M059J (cell line): ENCODE data around the gene MIPEP. TPM values are rescaled to one million over a fixed set of nuclear protein-coding genes. Genes with fewer than 3 reads are reported as not detected.
"Not testable (repeated sequence)": the region's sequence is repeated elsewhere in the genome, so short reads cannot be mapped to it uniquely, and the experiment has no call there.

Source experiments
- DNase-seq: peaks from one replicate; pipeline ENCODE4 v3.0.0-alpha.2; 2012; ENCODE audit warnings: low read depth
- total RNA-seq: library from RNA; depleted of rRNA; stranded (reverse); fragments of >200 nt; shearing (Covaris generic); gene quantifications from 2 replicates; pipeline ENCODE4 v1.2.3, GENCODE V29; 2014

Gene MIPEP
- total RNA-seq, 1 experiment from 2014 or later: 11.5 TPM

DNA sequence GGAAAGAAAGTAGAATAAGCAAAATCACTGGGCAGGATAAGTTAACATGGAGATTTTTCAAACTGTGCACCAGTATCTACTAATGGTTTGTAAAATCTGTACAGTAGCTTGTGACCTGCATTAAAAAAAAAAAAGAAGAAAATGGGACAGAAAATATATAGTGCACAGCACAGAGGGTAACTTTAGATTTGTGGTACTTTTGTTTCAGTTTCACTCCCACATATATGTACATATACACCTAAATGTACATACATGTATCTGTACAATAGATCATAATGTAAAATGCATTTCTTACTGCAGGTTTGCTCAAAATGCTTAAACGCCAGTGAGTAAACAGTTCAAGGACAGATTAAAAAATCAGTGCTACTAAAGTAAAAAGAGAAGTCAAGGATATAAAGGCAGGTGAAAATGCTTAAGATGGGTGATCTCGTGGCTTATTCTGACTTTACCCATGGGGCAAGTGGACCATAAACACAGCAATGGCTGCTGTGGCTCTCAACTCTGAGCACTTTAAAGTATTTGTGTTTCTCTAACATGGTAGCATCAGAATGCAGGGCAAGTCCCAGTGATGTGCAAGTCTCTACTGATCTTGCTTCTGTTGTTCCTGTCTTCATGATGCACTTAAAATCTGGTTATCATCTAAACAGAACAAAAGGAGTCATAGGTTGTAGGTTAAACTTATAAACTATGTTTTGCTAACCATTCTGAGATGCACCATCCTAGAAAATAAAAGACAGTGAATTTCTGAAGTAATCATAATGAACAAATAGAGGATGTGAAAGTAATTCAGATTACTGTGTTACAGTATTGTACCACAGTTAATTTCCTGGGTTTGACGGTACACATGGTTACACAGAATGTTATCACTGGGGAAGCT, 112.3 kb downstream of the MIPEP start:
- DNase-seq: no peak

DNA sequence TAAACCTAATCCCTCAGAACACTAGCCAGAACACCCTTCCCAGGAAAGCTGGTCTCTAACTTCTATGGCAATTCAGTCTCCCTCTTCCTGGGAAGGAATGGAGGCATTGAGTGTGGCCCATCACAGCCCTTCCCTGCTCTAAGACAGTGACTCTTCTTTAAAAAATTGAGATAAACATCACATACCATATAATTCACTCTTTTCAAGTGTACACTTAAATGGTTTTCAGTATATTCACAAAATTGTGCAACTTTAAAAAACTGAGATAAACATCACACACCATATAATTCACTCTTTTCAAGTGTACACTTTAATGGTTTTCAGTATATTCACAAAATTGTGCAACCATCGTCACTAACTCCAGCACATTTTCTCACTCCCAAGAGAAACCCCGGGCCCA, 116.5 kb downstream of the MIPEP start:
- DNase-seq: no peak

DNA sequence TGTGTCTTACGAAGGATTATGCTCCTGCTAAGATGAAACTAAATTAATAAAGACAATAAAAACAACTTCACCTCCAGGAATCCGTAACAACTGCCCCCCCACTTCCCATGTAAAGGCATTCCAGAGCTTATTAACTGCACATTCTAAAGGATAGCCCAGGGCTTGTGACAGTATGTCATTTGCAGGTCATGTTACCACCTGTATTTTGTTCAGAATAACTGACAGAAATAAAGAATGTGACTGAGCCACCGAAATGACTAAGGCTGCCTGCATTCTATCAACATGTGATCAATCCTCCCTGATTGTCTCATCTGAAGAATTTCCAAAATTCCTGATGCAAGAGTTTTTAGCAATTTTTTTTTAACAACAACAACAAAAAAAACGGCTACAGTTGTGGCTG, 117.2 kb downstream of the MIPEP start:
- DNase-seq: peak; percentile 12

DNA sequence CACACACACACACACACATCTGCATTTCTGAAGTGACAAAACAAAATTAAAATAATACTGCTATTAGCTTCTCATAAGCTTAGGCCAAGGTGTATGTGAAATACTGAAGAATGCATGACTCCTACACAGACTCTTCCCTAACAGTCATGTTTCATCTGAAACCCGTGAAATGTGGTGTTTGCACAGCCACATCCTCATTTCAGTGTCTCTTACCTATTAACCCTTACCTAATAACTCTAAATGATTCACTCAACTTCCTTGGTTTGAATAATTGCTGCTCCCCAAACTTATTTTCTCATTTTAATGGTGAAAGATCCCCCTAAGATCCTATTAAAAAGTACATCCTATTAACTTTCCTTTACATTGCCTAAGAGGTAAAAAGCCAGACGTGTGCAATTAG, 117.6 kb downstream of the MIPEP start:
- no peak for DNase-seq

DNA sequence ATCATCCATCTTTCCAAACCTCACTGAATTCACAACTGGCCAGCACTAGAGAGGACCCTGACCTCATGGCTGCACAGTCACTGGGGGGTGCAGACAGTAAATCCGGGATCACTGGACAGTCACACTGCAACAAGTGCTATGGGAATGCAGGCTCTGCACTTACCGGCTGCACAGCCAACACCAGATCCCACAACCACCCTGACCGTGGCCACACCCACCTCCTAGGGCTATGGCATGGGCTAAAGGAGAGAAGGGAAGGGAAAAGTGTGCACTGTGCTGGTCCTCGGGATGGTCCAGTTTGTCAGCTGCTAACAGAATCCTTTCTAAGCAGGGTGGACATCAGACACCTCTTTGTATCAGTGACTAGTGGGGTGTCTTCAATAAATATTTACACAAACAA, 118.2 kb downstream of the MIPEP start:
- DNase-seq: no peak

DNA sequence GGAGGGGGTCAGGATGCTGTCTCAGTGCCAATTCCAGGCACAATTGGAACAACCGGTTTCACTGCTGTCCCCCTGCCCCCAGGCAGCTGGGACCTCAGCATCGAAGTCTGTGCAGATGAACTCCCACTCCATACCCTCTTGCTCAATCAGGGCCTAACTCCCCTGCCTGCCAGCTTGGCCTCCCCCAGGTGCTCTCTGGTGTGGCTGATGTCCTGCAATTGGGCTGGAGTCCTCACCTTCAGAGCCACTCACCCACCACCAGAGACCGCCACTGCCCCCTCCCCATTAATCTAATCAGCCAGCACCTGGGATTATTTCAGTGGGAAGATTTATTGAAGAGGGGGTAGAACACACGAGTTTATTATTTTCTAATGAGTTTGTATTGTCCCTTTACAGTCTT, 118.8 kb downstream of the MIPEP start:
- DNase-seq: no peak

DNA sequence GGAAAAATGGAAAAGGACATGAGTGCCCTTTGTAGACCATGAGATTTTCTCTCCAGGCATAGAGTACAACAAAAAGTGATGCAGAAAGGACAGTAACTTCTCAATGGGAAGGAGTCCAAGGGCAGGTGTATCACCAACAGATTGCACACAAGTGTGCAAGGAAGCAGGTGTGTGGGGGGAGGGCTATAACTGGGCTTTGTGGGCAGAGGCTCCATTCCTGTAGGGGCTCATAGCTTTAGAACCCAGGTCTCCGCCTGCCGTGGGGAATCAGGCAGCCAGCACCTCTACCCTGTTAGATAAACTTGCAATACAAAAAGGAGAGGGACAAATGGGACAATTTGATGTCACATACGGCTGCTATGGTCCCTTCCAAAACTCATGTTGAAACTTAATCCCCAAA, 119.8 kb downstream of the MIPEP start:
- no peak for DNase-seq

DNA sequence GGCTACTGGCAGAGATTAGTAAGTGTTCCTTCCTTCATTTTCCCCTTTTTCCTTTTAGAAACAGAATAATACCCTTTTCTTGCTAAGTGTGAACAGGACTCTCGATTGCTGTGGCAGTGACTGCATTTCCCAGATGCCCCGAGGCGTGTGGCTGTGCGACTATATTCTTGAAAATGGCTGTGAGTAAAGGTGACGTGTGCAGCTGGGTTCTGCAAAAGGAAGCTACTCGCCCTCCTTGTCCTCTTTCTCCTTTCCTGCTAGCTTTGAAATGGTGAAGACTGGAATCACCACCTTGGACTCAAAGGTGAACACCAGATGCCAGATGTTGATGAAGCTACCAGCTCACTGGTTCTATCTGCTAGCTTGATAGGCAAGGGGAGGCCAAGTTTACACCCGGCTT, 121.4 kb downstream of the MIPEP start:
- no peak for DNase-seq

DNA sequence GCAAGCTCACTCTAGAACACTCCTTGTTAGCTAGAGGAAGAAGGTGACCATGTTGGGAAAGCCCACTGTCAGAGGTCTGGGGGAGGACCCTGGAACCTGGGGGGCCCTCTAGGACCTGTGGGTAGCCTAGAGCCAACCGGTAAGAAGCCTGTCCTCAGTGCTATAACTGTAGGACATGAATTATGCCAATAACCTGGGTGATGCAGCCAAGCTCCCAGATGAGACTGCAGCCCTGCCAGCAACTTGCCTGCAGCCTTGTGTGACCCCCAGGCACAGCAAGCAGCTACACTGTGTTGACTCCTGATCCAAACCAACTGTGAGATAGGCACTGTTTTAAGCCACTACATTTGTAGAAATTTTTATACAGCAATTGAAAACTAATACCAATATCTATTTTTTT, 122.3 kb downstream of the MIPEP start:
- no peak for DNase-seq

DNA sequence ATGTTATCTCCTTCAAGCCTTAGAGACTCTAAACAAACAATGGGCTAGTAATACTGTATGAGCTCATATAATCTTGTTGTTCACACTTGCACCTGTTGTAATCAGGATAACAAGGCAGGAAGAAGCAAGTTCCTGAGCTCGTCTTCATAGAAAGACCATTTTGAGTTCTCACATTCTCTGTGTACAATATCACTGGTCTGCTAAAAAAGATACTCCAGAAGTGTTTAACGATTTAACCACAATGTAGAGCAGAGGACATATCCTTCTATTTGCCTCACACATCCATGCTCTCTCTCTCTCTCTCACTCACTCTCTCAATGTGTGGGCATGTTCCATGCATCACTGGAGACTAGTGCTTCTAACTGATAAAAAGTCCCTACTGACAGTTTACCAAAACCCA, 122.9 kb downstream of the MIPEP start:
- no peak for DNase-seq

DNA sequence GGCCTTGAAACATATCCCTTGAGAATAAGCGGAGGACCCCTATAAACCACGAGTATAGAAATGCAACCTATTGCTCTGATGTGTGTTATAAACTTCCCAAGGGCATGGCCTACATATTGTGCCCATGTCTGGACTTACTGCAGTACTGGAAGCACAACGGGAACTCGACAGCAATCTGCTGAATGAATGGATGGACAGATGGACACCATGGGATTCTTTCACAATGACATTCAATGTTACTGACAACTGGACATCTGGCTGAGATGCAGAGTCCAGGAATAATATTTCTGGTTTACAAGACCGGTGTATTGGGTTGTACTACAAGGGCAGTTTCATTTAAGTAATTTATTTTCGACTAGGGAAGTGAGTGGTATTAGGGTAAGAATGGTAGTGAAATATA, 123.7 kb downstream of the MIPEP start:
- no peak for DNase-seq

DNA sequence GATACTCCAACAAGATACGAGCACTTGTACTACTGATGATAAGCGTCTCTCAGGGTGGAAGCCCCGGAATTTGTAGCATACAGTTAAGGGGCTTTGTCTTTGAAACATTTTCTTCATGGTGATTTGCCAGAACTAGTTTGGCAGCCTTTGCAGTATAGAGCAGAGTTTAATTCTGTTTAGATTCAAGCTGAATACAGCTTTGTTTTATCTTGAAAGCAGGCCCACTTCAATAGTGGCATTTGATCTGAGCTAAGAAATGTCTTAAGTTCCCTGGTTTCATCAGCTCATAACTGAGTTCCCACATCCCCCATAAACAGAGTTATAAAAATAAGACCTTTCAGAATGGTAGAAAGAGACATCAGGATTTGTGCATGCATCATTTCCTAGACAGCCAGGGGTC, 125.9 kb downstream of the MIPEP start:
- DNase-seq: no peak

DNA sequence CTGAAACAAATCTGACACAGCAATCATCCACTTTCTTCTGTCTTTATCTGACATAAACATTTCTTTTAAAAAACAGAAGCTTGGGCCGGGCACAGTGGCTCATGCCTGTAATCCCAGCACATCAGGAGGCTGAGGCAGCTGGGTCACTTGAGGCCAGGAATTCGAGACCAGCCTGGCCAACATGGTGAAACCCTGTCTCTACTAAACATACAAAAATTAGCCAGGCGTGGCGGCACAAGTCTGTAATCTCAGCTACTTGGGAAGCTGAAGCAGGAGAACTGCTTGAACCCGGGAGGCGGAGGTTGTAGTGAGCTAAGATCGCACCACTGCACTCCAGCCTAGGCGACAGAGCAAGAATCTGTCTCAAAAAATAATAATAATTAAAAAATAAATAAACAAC, 127.4 kb downstream of the MIPEP start:
- DNase-seq: not testable (repeated sequence)

DNA sequence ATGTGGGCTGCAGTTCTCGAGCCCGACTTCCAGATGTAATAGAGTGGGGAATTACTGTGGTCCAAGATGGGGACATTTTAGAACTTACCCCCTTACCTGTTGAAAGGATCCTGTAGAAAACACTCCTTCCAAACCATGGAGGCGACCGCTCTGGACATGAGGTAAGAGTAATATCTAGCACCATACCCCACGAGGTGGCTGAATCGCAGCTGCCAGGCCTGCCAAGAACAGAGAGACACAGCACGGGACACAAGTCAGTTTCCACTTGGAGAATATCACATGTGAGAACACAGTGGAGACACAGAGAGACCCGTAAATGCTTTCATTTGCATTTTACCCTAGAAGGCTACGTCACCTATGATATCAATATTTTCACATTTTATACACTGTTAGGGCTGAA, 129.2 kb downstream of the MIPEP start:
- no peak for DNase-seq

DNA sequence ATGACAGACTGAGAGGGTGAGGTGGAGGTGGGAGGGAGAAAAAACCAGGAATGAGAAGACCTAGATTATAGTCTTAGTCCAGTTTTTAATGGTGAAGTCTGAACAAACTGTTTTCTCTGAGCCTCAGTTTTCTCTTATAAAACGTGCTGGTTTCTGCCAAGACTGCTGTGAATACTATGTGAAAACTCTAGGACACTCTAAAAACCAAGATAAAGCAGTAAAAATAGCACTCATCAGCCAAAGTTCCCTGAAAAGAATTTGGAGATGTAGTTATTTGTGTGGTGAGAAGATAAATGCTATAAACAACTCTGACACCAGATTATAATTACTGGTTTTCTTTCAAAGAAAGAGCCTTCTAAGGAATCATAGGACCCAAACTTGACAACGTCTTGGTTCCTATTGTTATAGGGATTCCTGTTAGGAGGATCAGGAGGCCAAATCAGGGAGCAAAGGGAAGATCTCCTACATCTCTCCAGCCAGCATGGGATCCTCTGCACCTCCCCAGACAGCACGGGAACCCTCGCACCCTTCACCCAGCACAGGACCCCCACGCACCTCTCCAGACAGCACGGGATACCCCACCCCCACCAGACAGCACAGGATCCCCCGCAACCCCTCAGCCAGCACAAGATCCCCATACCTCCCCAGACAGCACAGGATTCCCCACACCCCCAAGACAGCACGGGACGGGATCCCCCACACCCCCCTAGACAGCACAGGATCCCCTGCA, 130.2 kb downstream of the MIPEP start:
- DNase-seq: no peak

DNA sequence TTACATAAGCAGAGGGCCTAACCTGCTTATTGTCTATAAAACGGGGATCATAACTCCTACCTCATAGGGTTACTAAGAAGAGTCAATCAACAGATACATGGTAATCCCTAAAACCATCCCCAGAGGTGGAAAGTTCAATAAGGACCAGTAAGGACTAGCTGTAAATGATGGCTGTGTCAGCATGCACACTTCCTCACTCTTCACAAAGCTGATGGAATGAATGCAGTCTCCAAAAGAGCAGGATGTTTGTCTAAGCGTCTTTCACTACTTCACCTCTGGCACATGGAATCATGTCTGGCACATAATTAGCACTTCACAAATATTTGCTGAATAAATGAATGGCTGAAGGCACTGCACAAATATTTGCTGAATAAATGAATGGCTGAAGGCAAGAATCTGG, 134.2 kb downstream of the MIPEP start:
- no peak for DNase-seq

DNA sequence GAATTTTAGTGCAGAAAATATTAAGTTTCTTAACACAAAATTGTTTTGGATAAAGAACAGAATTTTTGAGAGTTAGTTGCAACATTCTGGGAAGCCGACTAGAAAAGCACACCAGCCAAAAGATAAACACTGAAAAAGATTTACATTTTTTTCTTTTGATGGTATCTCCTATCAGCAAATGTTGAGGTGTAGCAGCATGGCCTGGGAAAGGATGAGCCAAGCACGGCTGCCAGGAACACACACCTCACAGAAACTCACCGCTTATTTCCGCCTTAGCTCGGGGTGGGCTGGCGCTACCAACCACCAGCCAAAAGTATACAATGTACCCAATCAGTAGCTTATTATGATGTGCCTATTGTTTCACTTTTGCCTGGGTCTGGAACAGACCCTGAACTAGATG, 134.7 kb downstream of the MIPEP start:
- DNase-seq: no peak

DNA sequence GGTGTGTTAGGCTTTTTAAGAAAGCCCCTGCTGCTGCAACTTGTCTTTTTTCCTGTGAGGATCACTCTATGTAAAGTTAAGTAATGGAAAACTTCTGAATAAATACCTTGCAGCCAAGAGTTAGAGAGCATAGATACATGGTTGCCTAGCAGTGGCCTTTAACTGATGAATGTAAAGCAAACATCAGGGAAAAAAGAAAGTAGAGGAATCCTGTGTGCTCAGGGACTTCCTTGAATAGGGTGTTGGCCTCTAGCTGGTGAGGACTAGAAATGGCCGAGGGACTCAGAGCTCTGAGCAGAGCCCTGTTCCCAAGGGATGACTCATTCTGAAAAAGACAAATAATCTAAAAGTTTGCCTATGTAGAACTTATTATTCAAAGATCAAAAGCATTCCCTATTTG, 135.7 kb downstream of the MIPEP start:
- DNase-seq: peak; percentile 48

DNA sequence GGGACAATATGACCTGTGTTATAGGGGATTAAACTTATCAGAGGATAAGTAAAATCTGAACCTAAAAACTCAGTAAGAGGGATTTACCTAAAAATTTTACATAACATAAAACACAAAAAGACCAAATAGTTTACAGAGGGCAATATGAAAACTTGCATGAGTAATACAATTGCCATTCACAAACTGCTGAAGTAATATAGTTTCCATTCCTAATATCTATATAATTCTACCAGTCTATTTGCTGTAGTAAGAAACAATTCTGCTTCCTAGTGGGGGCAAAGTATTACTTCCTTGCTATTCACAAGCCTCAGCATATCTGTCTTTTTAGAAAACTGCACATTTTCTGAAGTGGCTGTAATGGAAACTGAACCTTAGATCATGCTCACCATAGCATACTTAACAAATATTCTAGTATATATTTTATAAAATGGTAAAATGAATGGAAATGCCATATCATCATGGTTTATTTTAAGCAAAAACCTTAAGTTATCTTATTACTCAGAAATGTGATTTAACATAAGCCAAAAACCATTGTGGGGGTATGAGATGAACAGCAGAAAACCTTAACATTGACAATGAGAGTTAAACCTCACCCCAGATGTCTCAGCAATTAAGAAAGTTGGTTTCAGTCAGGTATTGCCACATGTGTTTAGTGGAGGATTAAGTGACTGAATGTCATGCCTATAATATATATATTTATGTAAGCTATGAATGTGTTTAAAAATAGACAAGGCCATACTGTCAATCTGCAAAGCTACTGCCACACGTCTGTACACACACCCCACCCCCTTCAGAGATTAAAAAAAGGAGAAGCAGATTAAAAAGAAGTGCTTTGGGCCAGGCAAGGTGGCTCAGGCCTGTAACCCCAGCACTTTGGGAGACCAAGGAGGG, 136.8 kb downstream of the MIPEP start:
- DNase-seq: no peak

DNA sequence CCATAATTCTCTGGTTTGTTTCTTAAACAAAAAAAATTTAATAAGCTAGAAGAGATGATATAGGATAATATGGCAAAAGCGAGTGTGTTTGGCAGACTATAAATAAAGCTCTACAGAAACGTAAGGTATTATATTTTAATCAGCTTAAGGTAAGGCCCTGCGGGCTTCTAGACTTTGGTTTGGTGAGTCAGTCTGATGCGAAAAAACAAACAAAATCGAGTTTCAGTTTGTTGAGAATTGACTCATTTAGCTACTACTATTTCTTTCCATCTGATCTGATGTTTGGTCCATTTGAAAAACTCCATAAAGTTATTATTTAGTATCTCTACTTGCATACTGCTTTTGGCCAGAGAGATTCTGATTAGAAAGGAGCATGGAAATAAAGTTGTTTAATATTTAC, 138.0 kb downstream of the MIPEP start:
- peak; percentile 70 for DNase-seq

DNA sequence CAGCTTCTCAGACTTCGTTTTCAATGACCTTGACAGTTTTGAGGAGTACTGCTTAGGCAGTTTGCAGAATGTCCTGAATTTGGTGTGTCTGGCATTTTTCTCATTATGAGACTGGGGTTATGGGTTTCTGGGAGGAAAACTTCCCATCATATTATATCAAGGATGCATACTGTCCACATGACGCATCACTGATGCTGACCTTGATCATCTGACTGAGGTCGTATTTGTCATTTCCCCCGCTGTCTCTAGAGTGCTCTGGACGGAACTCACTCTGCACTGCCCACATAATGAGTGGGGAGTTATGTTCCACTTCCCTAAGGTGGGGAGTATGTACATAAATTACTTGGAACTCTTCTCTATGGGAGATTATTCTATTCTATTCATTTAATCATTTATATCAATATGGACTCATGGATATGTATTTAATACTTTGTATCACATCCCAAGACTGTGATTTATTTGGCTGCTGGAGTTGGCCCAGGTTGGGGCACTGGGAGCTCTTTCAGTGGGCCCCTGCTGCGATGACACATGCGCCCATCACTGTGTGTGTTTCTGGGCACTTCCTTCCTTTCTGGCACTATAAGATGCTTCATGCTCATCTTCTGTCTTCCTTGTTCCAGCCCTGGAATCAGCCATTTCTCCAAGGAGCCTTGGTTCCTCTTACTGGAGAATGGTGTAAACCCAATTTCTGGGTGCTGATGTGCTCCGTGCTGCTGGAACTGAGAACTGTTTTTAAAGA, 138.6 kb downstream of the MIPEP start:
- peak; percentile 54 for DNase-seq
